Right lobe of liver (tissue), 4 donors: ENCODE data around the gene TAS2R43.

Experiments
- CTCF ChIP-seq, 4 donors: fragments of 200-600 bp in 3 of 4; fragments of 450-650 bp in 1 of 4; IDR thresholded peaks; one replicate each; pipeline versions ENCODE4 v1.5.1 to v1.8.0; 2016 to 2022; ENCODE audit warnings: antibody characterized with exemption in 4 of 4, mild to moderate bottlenecking in 2 of 4
- POLR2A ChIP-seq: fragments of 450-650 bp; IDR thresholded peaks from one replicate; pipeline ENCODE4 v1.6.1; 2017; ENCODE audit warnings: antibody characterized with exemption, mild to moderate bottlenecking
- donor health status: DM: no; HTN: no; CAD: no.
- donor health status: DM: no; HTN: no; CAD: no.
- donor health status: DM: no; HTN: yes; CAD: no.

GRCh38 chr12:11108862-11109261 is 16.7 kb upstream of the TAS2R43 start:
- TF ChIP-seq CTCF (IDR thresholded peaks at IDR 0.05) (no peak), POLR2A (no peak)
